ENCODE data around the gene KRTAP3-3.
"Not testable (repeated sequence)": the region's sequence is repeated elsewhere in the genome, so short reads cannot be mapped to it uniquely, and the experiment has no call there.

KRTAP3-3 gene

DNA sequence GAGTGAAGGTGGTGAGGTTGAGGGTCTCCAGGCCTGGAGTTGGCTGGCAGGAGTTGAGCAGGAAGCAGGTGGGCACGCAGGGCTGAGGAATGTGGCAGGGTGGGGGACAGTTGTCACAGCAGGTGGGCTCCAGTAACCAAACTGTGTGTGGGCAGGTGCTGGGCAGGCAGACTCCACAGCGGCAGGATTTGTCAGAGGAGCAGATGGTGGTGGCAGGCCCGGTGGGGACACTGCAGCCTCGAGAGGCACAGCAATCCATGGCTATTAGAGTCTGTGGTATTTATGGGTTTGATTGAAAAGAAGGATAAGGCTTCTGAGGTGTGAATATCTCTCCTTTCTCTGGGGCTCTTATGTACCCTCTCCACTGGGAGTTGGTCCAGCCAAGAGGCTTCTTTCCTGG, at the start of gene KRTAP3-3:
Gene KRTAP3-3 (minus strand): TSS at position 326 of the 400 bp plus-strand sequence. CDS start 67 bp downstream, at position 259.
- TF ChIP-seq, protein P1, sequence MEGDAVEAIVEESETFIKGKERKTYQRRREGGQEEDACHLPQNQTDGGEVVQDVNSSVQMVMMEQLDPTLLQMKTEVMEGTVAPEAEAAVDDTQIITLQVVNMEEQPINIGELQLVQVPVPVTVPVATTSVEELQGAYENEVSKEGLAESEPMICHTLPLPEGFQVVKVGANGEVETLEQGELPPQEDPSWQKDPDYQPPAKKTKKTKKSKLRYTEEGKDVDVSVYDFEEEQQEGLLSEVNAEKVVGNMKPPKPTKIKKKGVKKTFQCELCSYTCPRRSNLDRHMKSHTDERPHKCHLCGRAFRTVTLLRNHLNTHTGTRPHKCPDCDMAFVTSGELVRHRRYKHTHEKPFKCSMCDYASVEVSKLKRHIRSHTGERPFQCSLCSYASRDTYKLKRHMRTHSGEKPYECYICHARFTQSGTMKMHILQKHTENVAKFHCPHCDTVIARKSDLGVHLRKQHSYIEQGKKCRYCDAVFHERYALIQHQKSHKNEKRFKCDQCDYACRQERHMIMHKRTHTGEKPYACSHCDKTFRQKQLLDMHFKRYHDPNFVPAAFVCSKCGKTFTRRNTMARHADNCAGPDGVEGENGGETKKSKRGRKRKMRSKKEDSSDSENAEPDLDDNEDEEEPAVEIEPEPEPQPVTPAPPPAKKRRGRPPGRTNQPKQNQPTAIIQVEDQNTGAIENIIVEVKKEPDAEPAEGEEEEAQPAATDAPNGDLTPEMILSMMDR (IDR thresholded peaks at IDR 0.05; ENCODE audit: low read depth, low read length), result no peak
- DNase-seq (ENCODE audit: low read depth in 2 of 2), result no peak

DNA sequence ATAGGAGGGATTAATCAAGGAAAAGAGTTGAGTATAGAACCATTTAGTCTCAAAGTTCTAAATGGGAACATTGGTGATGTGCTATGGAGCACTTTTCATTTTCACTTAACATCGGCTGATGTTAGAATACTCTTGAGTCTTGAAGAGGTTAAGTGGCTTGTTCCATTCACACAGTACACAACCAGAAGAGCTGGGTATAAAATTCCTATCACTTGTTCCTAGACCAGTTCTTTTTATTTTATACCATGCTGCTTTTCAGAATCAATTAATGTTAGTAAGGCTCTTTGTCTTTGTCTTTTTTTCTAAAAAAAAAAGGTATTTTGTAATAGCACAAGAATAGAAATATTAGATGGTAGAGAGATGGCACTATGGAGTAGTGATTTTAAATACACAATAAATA, 49.0 kb upstream of the KRTAP3-3 start:
- no peak overlapping the region for H3K4me3 ChIP-seq (replicated peaks in 1 of 2; ENCODE audit: low read depth in 2 of 2, low read length in 2 of 2)
- TF ChIP-seq, protein P1 (IDR thresholded peaks at IDR 0.05; ENCODE audit: low read depth, low read length), result no peak
- DNase-seq (ENCODE audit: low read depth in 2 of 2), result no peak

More for the DNA sequence above, at the start of gene KRTAP3-3:
- H3K4me3 ChIP-seq (replicated peaks in 1 of 2; ENCODE audit: low read depth in 2 of 2, low read length in 2 of 2), result no peak within 1 kb of the TSS

DNA sequence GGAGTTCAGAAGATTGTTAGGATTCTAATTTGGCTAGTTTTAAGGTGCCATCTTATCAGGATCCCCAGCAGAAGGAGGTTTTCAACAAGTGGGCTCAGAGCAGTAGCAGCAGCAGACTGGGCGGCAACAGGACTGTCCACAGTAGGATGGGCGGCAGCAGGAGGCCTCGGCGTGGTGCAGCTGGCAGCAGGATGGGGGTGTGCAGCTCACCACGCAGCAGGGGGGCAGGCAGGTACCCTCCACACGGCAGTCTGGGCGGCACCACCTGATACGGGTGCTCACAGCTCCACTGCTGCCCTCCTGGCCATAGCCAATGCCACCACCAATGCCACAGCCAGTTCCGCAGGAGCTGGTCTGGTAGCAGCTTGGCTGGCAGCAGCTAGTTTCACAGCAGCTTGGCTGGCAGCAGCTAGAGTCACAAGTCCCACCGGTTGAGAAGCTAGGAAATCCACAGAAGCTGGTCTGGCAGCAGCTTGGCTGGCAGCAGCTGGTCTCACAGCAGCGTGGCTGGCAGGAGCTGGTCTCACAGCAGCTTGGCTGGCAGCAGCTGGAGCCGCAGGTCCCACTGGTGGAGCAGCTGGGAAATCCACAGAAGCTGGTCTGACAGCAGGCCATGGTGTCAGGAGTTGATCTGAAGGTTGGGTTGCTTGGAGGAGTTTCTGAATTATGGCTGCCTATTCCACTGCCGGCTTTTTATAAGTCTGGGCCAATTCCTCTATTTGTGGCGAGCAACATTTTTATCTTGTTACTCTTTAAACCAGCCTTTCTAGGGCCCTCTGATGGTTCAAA, 47.0 kb upstream of the KRTAP3-3 start, which contains the start of gene KRTAP1-1:
Gene KRTAP1-1 (minus strand): TSS at position 668 of the 789 bp plus-strand sequence. CDS start 53 bp downstream, at position 615.
- not testable (repeated sequence) for DNase-seq (ENCODE audit: low read depth in 2 of 2); H3K4me3 ChIP-seq (replicated peaks in 1 of 2; ENCODE audit: low read depth in 2 of 2, low read length in 2 of 2)

DNA sequence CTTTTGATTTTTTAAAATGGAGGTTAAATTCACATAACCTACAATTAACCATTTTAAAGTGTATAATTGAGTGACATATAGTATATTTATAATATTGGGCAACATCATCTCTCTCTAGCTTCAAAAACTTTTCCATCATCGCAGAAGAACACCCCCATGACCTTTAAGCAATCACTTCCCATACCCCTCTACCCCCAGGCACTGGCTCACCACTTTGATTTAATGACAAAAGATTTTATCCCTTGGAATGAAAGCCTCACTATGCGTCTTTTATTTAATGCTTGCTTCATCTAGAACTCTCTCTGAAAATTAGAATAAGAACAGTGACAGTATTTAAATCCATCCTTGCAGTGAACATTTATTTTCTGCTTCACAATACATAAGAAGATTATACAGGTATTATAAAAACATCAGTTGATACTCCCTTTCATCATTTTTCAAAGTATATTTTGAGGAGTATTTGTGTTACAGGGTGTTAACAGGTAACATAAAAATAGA, 43.9 kb upstream of the KRTAP3-3 start:
- H3K4me3 ChIP-seq (replicated peaks in 1 of 2; ENCODE audit: low read depth in 2 of 2, low read length in 2 of 2), result no peak overlapping the region
- TF ChIP-seq, protein P1 (IDR thresholded peaks at IDR 0.05; ENCODE audit: low read depth, low read length), result no peak
- DNase-seq (ENCODE audit: low read depth in 2 of 2), result no peak

DNA sequence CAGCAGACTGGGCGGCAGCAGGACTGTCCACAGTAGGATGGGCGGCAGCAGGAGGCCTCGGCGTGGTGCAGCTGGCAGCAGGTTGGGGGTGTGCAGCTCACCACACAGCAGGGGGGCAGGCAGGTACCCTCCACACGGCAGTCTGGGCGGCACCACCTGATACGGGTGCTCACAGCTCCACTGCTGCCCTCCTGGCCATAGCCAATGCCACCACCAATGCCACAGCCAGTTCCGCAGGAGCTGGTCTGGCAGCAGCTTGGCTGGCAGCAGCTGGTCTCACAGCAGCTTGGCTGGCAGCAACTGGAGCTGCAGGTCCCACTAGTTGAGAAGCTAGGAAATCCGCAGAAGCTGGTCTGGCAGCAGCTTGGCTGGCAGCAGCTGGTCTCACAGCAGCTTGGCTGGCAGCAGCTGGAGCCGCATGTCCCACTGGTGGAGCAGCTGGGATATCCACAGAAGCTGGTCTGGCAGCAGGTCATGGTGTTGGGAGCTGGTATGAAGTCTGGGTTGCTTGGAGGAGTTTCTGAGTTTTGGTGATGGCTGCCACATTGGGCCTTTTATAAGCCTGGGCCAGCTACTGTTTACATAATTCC, 40.5 kb upstream of the KRTAP3-3 start, which contains the start of gene KRTAP1-3:
Gene KRTAP1-3 (minus strand): TSS at position 529 of the 590 bp plus-strand sequence. CDS start 53 bp downstream, at position 476.
- H3K4me3 ChIP-seq (replicated peaks in 1 of 2; ENCODE audit: low read depth in 2 of 2, low read length in 2 of 2); DNase-seq (ENCODE audit: low read depth in 2 of 2): not testable (repeated sequence)

DNA sequence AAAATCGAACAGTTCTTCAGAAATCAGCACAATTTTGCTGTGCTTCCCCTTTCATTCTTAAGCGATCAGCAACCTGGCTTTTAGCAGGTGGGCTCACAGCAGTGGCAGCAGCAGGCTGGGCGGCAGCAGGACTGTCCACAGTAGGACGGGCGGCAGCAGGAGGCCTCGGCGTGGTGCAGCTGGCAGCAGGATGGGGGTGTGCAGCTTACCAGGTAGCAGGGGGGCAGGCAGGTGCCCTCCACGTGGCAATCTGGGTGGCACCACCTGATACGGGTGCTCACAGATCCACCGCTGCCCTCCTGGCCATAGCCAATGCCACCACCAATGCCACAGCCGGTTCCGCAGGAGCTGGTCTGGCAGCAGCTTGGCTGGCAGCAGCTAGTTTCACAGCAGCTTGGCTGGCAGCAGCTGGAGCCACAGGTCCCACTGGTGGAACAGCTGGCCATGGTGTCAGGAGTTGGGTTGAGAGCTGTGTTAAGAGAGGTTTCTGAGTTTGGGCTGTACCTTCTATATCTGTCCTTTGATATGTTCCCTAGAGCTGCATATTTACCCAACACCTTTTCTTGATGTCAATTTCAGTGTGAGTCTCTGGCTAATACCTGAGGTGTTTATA, 35.8 kb upstream of the KRTAP3-3 start, which contains the start of gene KRTAP1-4:
Gene KRTAP1-4 (minus strand): TSS at position 563 of the 613 bp plus-strand sequence. CDS start 117 bp downstream, at position 446.
- TF ChIP-seq, protein P1 (IDR thresholded peaks at IDR 0.05; ENCODE audit: low read depth, low read length), result no peak
- no peak for DNase-seq (ENCODE audit: low read depth in 2 of 2)
- no peak within 1 kb of the TSS for H3K4me3 ChIP-seq (replicated peaks in 1 of 2; ENCODE audit: low read depth in 2 of 2, low read length in 2 of 2)

DNA sequence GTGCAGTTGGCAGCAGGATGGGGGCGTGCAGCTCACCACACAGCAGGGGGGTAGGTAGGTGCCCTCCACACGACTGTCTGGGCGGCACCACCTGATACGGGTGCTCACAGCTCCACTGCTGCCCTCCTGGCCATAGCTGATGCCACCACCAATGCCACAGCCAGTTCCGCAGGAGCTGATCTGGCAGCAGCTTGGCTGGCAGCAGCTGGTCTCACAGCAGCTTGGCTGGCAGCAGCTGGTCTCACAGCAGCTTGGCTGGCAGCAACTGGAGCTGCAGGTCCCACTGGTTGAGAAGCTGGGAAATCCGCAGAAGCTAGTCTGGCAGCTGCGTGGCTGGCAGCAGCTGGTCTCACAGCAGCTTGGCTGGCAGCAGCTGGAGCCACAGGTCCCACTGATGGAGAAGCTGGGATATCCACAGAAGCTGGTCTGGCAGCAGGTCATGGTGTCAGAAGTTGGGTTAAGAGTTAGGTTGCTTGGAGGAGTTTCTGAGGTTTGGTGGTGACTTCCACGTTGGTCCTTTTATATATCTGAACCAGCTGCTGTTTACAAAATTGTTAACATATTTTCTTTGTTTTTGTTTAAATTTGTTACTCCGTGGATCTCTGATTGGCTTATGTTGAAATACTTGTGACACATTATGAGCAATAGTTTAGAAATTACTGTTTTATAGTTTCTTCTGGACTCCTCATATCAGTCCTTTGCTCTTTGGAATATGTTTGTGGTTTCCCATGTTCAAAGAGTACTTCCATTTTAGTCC, 32.9 kb upstream of the KRTAP3-3 start, which contains the start of gene KRTAP1-5:
Gene KRTAP1-5 (minus strand): TSS at position 494 of the 757 bp plus-strand sequence. CDS start 53 bp downstream, at position 441.
- H3K4me3 ChIP-seq (replicated peaks in 1 of 2; ENCODE audit: low read depth in 2 of 2, low read length in 2 of 2), result no peak within 1 kb of the TSS
- TF ChIP-seq, protein P1 (IDR thresholded peaks at IDR 0.05; ENCODE audit: low read depth, low read length), result no peak
- DNase-seq (ENCODE audit: low read depth in 2 of 2), result peak; percentile 3 to 78

Data from cardiac fibroblast (primary cell).